SK-N-SH treated with all-trans-retinoic acid at 6 μM for 48 hours (cell line): ENCODE measurements around the gene TBL1XR1.

Experiments used
- ATAC-seq: fragments of 200-7000 bp; cut with Tn5 transposase; 3 replicates; pipeline ENCODE4 v1.9.1; 2020; ENCODE audit warnings: mild to moderate bottlenecking, moderate library complexity
- ARNTL ChIP-seq: fragments of 450-650 bp; formaldehyde crosslinking; IDR thresholded peaks from 2 replicates; pipeline ENCODE4 v1.5.0; 2020; ENCODE audit warnings: low read depth, mild to moderate bottlenecking, moderate library complexity, borderline replicate concordance
- BACH2 ChIP-seq: fragments of 250-450 bp; sonication (Bioruptor Pico); IDR thresholded peaks from 2 replicates; pipeline ENCODE4 v1.9.0; 2021; ENCODE audit warnings: mild to moderate bottlenecking, borderline replicate concordance
- CREB5 ChIP-seq: fragments of 250-450 bp; sonication (Bioruptor Pico); IDR thresholded peaks from 2 replicates; pipeline ENCODE4 v1.5.1; 2020; ENCODE audit warnings: low read depth, mild to moderate bottlenecking, moderate library complexity
- CSDC2 ChIP-seq: fragments of 250-450 bp; sonication (Bioruptor Pico); IDR thresholded peaks from 2 replicates; pipeline ENCODE4 v1.5.0; 2020; ENCODE audit warnings: mild to moderate bottlenecking, moderate library complexity
- CSRNP3 ChIP-seq: fragments of 250-450 bp; sonication (Bioruptor Pico); IDR thresholded peaks from 2 replicates; pipeline ENCODE4 v1.5.1; 2021; ENCODE audit warnings: mild to moderate bottlenecking, moderate library complexity
- ESRRG ChIP-seq: fragments of 250-450 bp; sonication (Bioruptor Pico); IDR thresholded peaks from 2 replicates; pipeline ENCODE4 v1.6.1; 2021; ENCODE audit warnings: mild to moderate bottlenecking
- ISL1 ChIP-seq: fragments of 250-450 bp; sonication (Bioruptor Pico); IDR thresholded peaks from 2 replicates; pipeline ENCODE4 v2.1.2; 2022; ENCODE audit warnings: mild to moderate bottlenecking, moderate library complexity
- OSR1 ChIP-seq: fragments of 250-450 bp; sonication (Bioruptor Pico); IDR thresholded peaks from 2 replicates; pipeline ENCODE4 v1.8.0; 2022; ENCODE audit warnings: moderate library complexity, mild to moderate bottlenecking, inconsistent platforms
- PATZ1 ChIP-seq: fragments of 250-450 bp; sonication (Bioruptor Pico); IDR thresholded peaks from 2 replicates; pipeline ENCODE4 v1.8.0; 2020; ENCODE audit warnings: mild to moderate bottlenecking, moderate library complexity, borderline replicate concordance
- POU6F1 ChIP-seq: fragments of 250-450 bp; sonication (Bioruptor Pico); IDR thresholded peaks from 2 replicates; pipeline ENCODE4 v1.8.0; 2021; ENCODE audit warnings: low read depth, mild to moderate bottlenecking, moderate library complexity, borderline replicate concordance
- PPARA ChIP-seq: fragments of 250-450 bp; sonication (Bioruptor Pico); IDR thresholded peaks from 2 replicates; pipeline ENCODE4 v1.5.0; 2020; ENCODE audit warnings: mild to moderate bottlenecking, borderline replicate concordance
- RARB ChIP-seq: fragments of 250-450 bp; sonication (Bioruptor Pico); IDR thresholded peaks from 2 replicates; pipeline ENCODE4 v1.8.0; 2021; ENCODE audit warnings: mild to moderate bottlenecking, moderate library complexity
- SNAI2 ChIP-seq: fragments of 250-450 bp; sonication (Bioruptor Pico); IDR thresholded peaks from 2 replicates; pipeline ENCODE4 v1.5.0; 2020; ENCODE audit warnings: mild to moderate bottlenecking, moderate library complexity
- TCF4 ChIP-seq: fragments of 250-450 bp; sonication (Bioruptor Pico); IDR thresholded peaks from 2 replicates; pipeline ENCODE4 v1.8.0; 2021; ENCODE audit warnings: mild to moderate bottlenecking, moderate library complexity, borderline replicate concordance
- TOX ChIP-seq: fragments of 250-450 bp; sonication (Bioruptor Pico); IDR thresholded peaks from 2 replicates; pipeline ENCODE4 v1.8.0; 2021; ENCODE audit warnings: mild to moderate bottlenecking, moderate library complexity, borderline replicate concordance
- TSHZ2 ChIP-seq: fragments of 250-450 bp; sonication (Bioruptor Pico); IDR thresholded peaks from 2 replicates; pipeline ENCODE4 v1.5.0; 2020; ENCODE audit warnings: mild to moderate bottlenecking, moderate library complexity
- ZC3H10 ChIP-seq: fragments of 250-450 bp; sonication (Bioruptor Pico); IDR thresholded peaks from 2 replicates; pipeline ENCODE4 v1.5.1; 2021; ENCODE audit warnings: mild to moderate bottlenecking, moderate library complexity
- ZFP3 ChIP-seq: fragments of 250-450 bp; sonication (Bioruptor Pico); IDR thresholded peaks from 2 replicates; pipeline ENCODE4 v1.5.0; 2020; ENCODE audit warnings: mild to moderate bottlenecking, moderate library complexity
- ZFP30 ChIP-seq: fragments of 450-650 bp; formaldehyde crosslinking; IDR thresholded peaks from 2 replicates; pipeline ENCODE4 v1.5.0; 2022; ENCODE audit warnings: mild to moderate bottlenecking, moderate library complexity
- ZNF565 ChIP-seq: fragments of 450-650 bp; formaldehyde crosslinking; conservative IDR thresholded peaks from 2 replicates; pipeline ENCODE4 v1.5.0; 2020; ENCODE audit warnings: low read depth, mild to moderate bottlenecking, moderate library complexity
- ZNF70 ChIP-seq: fragments of 450-650 bp; formaldehyde crosslinking; IDR thresholded peaks from 2 replicates; pipeline ENCODE4 v1.5.0; 2020; ENCODE audit warnings: mild to moderate bottlenecking, moderate library complexity
- ZNF8 ChIP-seq: fragments of 450-650 bp; formaldehyde crosslinking; IDR thresholded peaks from 2 replicates; pipeline ENCODE4 v1.5.0; 2020; ENCODE audit warnings: mild to moderate bottlenecking, moderate library complexity

Gene TBL1XR1

GRCh38 chr3:177096615-177097014 is 100.7 kb downstream of the TBL1XR1 start:
- TF ChIP-seq ARNTL, result no peak
- no peak for TF ChIP-seq ZC3H10 (CRISPR knock-in tag)
- TF ChIP-seq PPARA (CRISPR knock-in tag), result no peak
- no peak for TF ChIP-seq CREB5 (CRISPR knock-in tag)
- no peak for TF ChIP-seq TSHZ2 (CRISPR knock-in tag)
- no peak for TF ChIP-seq RARB (CRISPR knock-in tag)
- no peak for TF ChIP-seq ZNF565 (CRISPR knock-in tag)
- TF ChIP-seq PATZ1 (CRISPR knock-in tag), result no peak
- no peak for TF ChIP-seq ZNF8 (CRISPR knock-in tag)
- TF ChIP-seq TCF4, result no peak
- no peak for TF ChIP-seq ZFP3 (CRISPR knock-in tag)
- TF ChIP-seq ZNF70 (CRISPR knock-in tag), result no peak
- TF ChIP-seq SNAI2 (CRISPR knock-in tag), result no peak
- TF ChIP-seq TOX, result no peak
- ATAC-seq, result no peak

- ATAC-seq, result no peak
- TF ChIP-seq POU6F1 (CRISPR knock-in tag) (no peak), RARB (CRISPR knock-in tag) (no peak), ARNTL (no peak), CSDC2 (CRISPR knock-in tag) (no peak), ZC3H10 (CRISPR knock-in tag) (no peak), TSHZ2 (CRISPR knock-in tag) (no peak), ZNF70 (CRISPR knock-in tag) (no peak), CREB5 (CRISPR knock-in tag) (no peak), ZNF8 (CRISPR knock-in tag) (no peak), ZFP3 (CRISPR knock-in tag) (no peak), ESRRG (CRISPR knock-in tag) (no peak), BACH2 (no peak), ISL1 (CRISPR knock-in tag) (no peak), ZNF565 (CRISPR knock-in tag) (no peak), CSRNP3 (CRISPR knock-in tag) (no peak), OSR1 (no peak), TCF4 (no peak), PATZ1 (CRISPR knock-in tag) (no peak), ZFP30 (CRISPR knock-in tag) (no peak)
- TF ChIP-seq, all 23 proteins: peak for 0
These were observed 103.3 kb downstream of the TBL1XR1 start for GRCh38 chr3:177093966-177094365.
